RWPE2 (cell line): ENCODE measurements around the gene RBMS2.
A peak's percentile ranks its signal among the peaks of the same experiment; 100 is the strongest.

Experiments
- ATAC-seq: fragments of 200-7000 bp; cut with Tn5 transposase; 3 replicates; pipeline ENCODE4 v1.9.1; 2021; ENCODE audit warnings: low read depth
- DNase-seq: peaks from one replicate; pipeline ENCODE4 v3.0.0-alpha.2; 2020; ENCODE audit warnings: low spot score
- H3K27ac ChIP-seq: fragments of 450-650 bp; 2 replicates; pipeline ENCODE4 v1.5.1; 2017; ENCODE audit warnings: mild to moderate bottlenecking; ENCODE audit not compliant: poor library complexity, severe bottlenecking
- H3K27me3 ChIP-seq: fragments of 250-450 bp; sonication (Bioruptor Pico); 2 replicates; pipeline ENCODE4 v1.5.1; 2021; ENCODE audit warnings: mild to moderate bottlenecking, moderate library complexity; ENCODE audit not compliant: insufficient read depth, poor library complexity, severe bottlenecking
- H3K36me3 ChIP-seq: fragments of 250-450 bp; sonication (Bioruptor Pico); 2 replicates; pipeline ENCODE4 v1.5.1; 2020; ENCODE audit warnings: low read depth, mild to moderate bottlenecking, moderate library complexity
- H3K4me1 ChIP-seq: fragments of 250-450 bp; sonication (Bioruptor Pico); 2 replicates; pipeline ENCODE4 v1.5.1; 2021; ENCODE audit warnings: mild to moderate bottlenecking, moderate library complexity; ENCODE audit not compliant: insufficient read depth, poor library complexity, severe bottlenecking
- H3K4me3 ChIP-seq: fragments of 250-450 bp; sonication (Bioruptor Pico); 2 replicates; pipeline ENCODE4 v1.5.1; 2021; ENCODE audit warnings: mild to moderate bottlenecking, moderate library complexity; ENCODE audit not compliant: severe bottlenecking
- H3K9me3 ChIP-seq: fragments of 250-450 bp; sonication (Bioruptor Pico); 2 replicates; pipeline ENCODE4 v1.5.1; 2021; ENCODE audit warnings: mild to moderate bottlenecking, moderate library complexity; ENCODE audit not compliant: severe bottlenecking
- CTCF ChIP-seq: fragments of 450-650 bp; IDR thresholded peaks from one replicate; pipeline ENCODE4 v1.5.1; 2017; ENCODE audit warnings: mild to moderate bottlenecking, moderate library complexity; ENCODE audit not compliant: poor library complexity, severe bottlenecking

The RBMS2 gene

GRCh38 chr12:56477521-56478225 is 43.9 kb upstream of the RBMS2 start:
- Histone ChIP-seq H3K4me1 (no peaks in the 10 kb centered on the region), H3K9me3 (no peaks in the 10 kb centered on the region), H3K27ac (no peak overlapping the region), H3K4me3 (no peak overlapping the region), H3K36me3 (no peaks in the 10 kb centered on the region), H3K27me3 (no peaks in the 10 kb centered on the region)
- DNase-seq (no peak), ATAC-seq (no peak)
- TF ChIP-seq CTCF: no peak

GRCh38 chr12:56479625-56480024 is 42.0 kb upstream of the RBMS2 start:
- no peak overlapping the region for H3K27ac ChIP-seq
- TF ChIP-seq CTCF: no peak
- H3K9me3 ChIP-seq: no peaks in the 10 kb centered on the region
- ATAC-seq: no peak; the same call in 2 of the 3 replicates
- no peaks in the 10 kb centered on the region for H3K27me3 ChIP-seq
- no peak for DNase-seq
- H3K36me3 ChIP-seq: no peaks in the 10 kb centered on the region
- H3K4me1 ChIP-seq: no peaks in the 10 kb centered on the region
- no peak overlapping the region for H3K4me3 ChIP-seq

- no peak for TF ChIP-seq CTCF
- ATAC-seq (no peak), DNase-seq (no peak)
- H3K4me3 ChIP-seq: no peak overlapping the region
- no peak overlapping the region for H3K27ac ChIP-seq
- peaks cover 10% of the 10 kb centered on the region for H3K27me3 ChIP-seq
- H3K9me3 ChIP-seq: no peaks in the 10 kb centered on the region
- H3K36me3 ChIP-seq: no peaks in the 10 kb centered on the region
- peaks cover 5% of the 10 kb centered on the region for H3K4me1 ChIP-seq
Observed at GRCh38 chr12:56484566-56484965, 37.1 kb upstream of the RBMS2 start.

GRCh38 chr12:56486694-56487093 is 34.9 kb upstream of the RBMS2 start:
- ATAC-seq (no peak), DNase-seq (no peak)
- no peaks in the 10 kb centered on the region for H3K9me3 ChIP-seq
- TF ChIP-seq CTCF: no peak
- no peak overlapping the region for H3K4me3 ChIP-seq
- peaks cover 5% of the 10 kb centered on the region for H3K4me1 ChIP-seq
- peaks cover 12% of the 10 kb centered on the region for H3K27me3 ChIP-seq
- no peak overlapping the region for H3K27ac ChIP-seq
- H3K36me3 ChIP-seq: no peaks in the 10 kb centered on the region

- peaks cover 5% of the 10 kb centered on the region for H3K4me1 ChIP-seq
- ATAC-seq (peak; percentile 44), DNase-seq (no peak)
- H3K4me3 ChIP-seq: peak overlapping the region; percentile 38
- H3K36me3 ChIP-seq: no peaks in the 10 kb centered on the region
- no peaks in the 10 kb centered on the region for H3K9me3 ChIP-seq
- H3K27ac ChIP-seq: no peak overlapping the region
- no peak for TF ChIP-seq CTCF
- peaks cover 13% of the 10 kb centered on the region for H3K27me3 ChIP-seq
Observed at GRCh38 chr12:56487448-56488040, 34.1 kb upstream of the RBMS2 start.
